GM18909 (cell line): Measurements from ENCODE around the gene LGALS7.
"Not testable (repeated sequence)": the region's sequence is repeated elsewhere in the genome, so short reads cannot be mapped to it uniquely, and the experiment has no call there.

ENCODE experiments used
- ATAC-seq: cut with Tn5 transposase; IDR thresholded peaks from one replicate; pipeline ENCODE4 v1.9.1; 2021; ENCODE audit warnings: mild to moderate bottlenecking; ENCODE audit not compliant: unreplicated experiment, poor library complexity

Gene LGALS7

DNA sequence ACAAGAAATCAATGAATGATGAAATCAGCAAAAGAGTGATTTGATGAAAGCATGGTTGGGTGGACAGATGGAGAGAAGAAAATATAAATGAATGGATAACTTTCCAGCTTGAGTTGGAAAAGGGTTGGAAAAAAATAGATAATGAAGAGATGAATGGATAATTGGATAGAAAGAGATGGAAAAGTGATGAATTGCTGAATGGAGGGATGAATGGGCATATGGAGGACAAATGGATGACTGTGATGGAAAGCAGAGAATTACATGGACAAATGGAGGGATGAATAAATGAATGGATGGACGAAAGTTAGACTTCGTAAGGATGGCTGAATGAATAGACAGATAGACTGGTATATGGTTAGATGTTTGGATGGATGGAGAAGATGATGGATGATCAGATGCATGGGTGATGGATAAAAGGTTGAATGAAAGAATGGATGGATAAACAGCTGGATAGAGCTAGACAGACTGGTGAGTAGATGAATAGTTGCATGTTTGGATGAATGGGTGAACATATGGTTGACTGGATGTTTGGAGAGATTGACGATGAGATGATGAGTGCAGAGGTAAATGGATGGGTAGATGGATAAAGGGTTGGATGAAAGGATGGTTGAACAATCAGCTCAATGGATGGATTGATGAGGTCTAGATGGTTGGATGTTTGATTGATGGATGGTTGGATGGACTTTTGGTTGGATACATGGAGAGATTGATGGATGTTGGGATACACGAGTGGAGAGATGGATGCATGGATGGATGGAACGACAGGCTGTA is 27.4 kb upstream of the LGALS7 start:
- no peak for ATAC-seq

DNA sequence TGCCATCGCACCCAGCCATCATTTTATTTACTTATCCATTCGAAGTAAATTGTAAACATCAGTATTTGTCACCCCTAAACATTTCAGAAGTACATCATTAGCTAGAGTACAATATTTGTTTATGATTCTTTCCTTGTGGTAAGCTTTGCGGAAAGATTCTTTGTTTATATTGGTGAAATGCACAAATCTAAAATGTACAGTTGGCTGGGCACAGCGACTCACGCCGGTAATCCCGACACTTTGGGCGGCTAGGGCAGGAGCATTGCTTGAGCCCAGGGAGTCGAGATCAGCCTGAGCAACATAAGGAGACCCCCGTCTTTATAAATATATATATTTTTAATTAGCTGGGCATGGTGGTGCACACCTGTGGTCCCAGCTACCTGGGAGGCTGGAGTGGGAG is 25.8 kb upstream of the LGALS7 start:
- no peak for ATAC-seq

DNA sequence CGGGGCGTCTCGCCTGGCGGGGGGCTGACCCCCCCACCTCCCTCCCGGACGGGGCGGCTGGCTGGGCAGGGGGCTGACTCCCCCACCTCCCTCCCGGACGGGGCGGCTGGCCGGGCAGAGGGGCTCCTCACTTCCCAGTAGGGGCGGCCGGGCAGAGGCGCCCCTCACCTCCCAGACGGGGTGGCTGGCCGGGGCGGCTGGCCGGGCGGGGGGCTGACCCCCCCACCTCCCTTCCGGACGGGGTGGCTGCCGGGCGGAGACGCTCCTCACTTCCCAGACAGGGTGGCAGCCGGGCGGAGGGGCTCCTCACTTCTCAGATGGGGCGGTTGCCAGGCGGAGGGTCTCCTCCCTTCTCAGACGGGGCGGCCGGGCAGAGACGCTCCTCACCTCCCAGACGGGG is 24.5 kb upstream of the LGALS7 start:
- not testable (repeated sequence) for ATAC-seq

DNA sequence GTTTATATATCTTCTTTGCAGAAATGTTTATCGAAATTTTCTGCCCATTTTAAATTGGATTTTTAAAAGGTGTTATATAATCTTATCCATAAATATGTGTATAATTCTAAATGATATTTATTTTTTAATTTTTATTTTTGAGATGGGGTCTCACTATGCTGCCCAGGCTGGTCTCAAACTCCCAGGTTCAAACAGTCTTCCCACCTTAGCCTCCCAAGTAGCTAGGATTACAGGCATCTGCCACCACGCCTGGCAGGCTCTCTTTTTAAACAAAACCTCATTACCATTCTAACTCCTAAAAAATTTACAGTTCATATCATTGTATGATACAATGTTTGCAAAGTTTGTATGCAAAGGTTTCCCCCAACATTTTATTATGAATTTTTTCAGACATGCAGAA is 22.8 kb upstream of the LGALS7 start:
- ATAC-seq, result no peak

DNA sequence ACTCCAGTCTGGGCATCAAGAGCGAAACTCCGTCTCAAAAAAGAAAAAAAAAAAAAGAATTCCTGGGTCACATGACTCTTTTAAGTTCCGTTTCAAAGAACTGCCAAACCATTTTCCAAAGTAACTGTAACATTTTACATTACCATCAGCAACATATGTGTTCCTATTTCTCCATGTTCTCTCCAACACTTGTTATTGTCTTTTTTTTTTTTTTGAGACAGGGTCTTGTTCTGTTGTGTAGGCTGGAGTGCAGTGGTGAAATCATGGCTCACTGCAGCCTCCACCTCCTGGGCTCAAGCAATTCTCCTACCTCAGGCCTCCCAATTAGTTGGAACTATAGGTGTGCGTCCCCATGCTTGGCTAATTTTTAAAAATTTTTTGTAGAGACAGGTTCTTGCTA is 22.2 kb upstream of the LGALS7 start:
- ATAC-seq, result no peak

DNA sequence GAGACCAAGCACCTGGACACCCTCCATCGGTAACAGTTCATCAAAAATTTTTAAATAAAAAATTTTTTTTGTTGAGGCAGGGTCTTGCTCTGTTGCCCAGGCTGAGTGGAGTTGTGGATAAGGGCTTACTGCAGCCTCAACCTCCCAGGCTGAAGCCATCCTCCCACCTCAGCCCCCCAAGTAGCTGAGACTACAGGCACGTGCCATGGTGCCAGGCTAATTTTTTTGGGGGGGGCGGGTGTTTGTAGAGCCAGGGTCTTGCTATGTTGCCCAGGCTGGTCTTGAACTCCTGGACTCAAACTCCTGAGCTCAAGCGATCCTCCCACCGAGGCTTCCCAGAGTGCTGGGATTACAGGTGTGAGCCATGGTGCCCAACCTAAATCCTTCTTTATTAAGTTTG is 20.4 kb upstream of the LGALS7 start:
- no peak for ATAC-seq

GRCh38 chr19:38793177-38793576 is 19.9 kb upstream of the LGALS7 start:
- no peak for ATAC-seq

- no peak for ATAC-seq
Measured at GRCh38 chr19:38792250-38793111, 19.2 kb upstream of the LGALS7 start.

DNA sequence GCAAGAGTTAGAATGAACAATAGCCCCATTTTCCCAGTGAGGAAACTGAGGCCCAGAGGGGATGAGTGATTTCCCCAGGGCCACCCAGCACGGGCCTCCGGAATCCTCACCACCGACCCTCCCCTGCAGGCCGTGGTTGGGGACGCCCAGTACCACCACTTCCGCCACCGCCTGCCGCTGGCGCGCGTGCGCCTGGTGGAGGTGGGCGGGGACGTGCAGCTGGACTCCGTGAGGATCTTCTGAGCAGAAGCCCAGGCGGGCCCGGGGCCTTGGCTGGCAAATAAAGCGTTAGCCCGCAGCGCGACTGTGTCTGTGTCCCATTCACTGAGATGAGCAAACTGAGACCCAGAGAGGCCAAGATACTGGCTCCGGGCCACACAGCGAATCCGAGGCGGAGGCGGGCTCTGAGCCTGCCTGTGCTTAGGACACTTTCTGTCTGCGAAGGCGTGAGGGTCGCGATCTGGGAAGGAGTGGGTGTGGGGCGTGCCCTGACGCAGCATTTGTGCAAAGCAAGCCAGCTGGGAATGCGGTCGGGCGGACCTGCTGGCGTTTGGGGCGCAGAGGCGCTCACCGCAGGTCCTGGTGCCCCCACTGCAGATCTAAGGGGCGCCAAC is 18.2 kb upstream of the LGALS7 start:
- ATAC-seq, result not testable (repeated sequence)

DNA sequence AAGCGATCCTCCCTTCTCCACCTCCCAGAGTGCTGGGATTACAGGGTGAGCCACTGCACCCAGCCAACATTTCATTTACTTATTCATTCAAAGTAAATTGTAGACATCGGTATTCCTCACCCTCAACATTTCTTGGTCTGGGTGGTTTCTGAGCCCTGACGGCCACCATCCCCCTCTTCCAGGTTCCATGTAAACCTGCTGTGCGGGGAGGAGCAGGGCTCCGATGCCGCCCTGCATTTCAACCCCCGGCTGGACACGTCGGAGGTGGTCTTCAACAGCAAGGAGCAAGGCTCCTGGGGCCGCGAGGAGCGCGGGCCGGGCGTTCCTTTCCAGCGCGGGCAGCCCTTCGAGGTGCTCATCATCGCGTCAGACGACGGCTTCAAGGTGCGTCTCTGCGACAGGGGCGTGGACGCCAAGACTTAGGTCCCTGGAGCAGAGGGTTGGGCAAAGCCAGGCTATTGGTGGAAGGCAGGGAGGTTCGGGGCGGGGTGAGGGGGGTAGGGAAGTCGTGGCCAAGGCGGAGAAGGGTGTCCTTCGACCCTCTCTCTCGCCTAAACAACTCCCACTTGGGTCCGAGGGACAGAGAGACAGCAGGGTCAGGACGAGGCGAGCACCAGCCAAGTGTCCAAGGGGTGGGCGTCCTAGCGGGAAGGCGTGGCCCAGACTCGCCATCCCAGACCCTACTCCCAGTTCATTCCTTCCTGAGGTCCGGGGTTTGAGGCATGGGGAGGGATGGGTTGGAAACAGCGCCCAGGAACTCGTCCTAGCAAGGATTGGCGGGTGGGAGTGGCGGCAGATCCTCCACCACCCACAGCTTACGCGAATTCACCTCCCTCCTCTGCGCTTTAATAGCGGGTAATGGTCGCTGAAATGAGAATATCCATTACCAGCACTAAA is 17.4 kb upstream of the LGALS7 start:
- ATAC-seq, result not testable (repeated sequence)

- no peak for ATAC-seq
Measured at GRCh38 chr19:38788478-38789243, 15.3 kb upstream of the LGALS7 start, which contains the start of gene LGALS7B. Gene LGALS7B (plus strand): TSS chr19:38789200. CDS start chr19:38789227, 27 bp downstream.

DNA sequence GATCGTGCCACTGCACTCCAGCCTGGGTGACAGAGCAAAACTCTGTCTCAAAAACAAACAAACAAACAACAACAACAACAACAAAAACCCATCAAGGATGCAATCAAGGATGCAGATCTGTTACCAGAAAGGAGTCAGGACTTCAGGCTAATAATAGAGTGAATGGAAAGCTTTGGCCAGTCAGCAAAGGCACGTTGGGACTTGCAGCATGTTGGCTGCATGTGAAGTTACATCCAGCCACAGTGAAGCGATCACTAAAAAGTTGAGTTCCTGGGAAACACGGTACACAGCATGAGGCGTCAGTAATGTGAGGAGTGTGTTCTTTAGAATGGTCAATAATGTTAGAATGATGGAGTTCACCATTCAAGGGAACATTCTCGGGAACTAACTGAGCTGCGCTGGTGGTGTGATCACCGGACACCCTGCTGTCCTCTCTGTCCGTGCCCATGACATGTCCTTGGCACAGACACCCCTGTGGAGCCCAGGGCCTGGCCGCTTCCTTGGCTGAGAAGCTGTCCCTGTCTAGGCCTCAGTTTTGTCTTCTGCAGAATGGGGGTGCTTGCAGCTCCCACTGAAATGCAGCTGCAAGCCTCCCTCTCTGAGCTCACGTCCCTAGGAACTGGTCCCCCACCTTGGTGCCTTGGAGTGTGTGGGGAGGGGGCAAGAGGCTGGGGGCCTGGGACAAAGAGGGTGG is 13.4 kb upstream of the LGALS7 start:
- no peak for ATAC-seq

DNA sequence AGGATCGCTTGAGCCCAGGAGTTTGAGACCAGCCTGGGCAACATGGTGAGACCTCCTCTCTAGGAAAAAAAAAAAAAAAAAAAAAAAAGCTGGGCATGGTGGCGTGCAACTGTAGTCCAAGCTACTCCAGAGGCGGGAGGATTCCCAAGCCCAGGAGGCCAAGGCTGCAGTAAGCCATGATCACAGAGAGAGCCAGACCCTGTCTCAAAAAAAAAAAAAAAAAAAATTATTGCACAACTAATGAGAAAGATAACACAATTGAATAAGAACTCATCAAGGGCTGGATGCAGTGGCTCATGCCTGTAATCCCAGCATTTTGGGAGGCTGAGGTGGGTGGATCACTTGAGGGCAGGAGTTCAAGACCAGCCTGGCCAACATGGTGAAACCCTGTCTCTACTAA is 12.7 kb upstream of the LGALS7 start:
- not testable (repeated sequence) for ATAC-seq

GRCh38 chr19:38785187-38785699 is 11.9 kb upstream of the LGALS7 start:
- ATAC-seq, result no peak

DNA sequence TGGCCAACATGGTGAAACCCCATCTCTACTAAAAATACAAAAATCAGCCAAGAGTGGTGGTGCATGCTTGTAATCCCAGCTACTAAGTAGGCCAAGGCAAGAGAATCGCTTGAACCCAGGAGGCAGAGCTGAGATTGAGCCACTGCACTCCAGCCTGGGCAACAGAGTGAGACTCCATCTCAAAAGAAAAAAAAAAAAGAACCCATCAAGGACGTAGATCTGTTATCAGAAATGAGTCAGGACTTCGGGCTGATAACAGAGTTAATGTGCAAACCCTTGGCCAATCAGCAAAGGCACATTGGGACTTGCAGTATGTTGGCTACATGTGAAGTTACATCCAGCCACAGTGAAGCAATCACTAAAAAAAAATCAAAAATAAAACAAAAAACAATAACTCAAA is 10.9 kb upstream of the LGALS7 start:
- no peak for ATAC-seq

DNA sequence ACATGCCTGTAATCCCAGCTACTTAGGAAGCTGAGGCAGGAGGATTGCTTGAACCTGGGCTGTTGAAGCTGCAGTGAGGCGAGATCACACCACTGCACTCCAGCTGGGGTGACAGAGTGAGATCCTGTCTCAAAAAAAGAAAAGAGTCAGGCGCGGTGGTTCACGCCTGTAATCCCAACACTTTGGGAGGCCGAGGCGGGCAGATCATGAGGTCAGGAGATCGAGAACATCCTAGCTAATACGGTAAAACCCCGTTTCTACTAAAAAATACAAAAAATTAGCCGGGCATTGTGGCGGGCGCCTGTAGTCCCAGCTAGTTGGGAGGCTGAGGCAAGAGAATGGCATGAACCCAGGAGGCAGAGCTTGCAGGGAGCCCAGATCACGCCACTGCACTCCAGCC is 8.9 kb upstream of the LGALS7 start:
- not testable (repeated sequence) for ATAC-seq

GRCh38 chr19:38781058-38781457 is 7.7 kb upstream of the LGALS7 start:
- ATAC-seq, result no peak

- no peak for ATAC-seq
Measured at GRCh38 chr19:38780443-38780842, 7.1 kb upstream of the LGALS7 start.

DNA sequence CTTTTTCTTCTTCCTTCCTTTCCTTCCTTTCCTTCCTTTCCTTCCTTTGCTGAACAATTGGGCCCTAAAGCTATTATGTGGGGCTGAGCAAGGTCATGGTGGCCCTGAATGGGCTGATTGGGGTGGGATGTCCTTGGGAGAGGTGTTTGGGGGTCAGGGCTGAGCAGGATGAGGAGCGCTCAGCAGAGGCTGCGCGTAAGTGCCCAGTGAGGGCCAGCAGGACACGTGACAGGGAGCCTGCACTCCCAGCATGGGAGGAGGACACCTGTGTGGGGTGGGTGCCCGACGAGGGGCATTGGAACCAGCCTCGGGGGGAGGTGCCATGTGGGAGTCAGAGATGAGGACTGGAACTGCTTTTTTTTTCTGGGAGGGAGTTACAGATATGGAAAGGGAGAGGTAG is 5.4 kb upstream of the LGALS7 start:
- no peak for ATAC-seq
